Limb (tissue), 2 donors: ENCODE results near the gene PARK7.
"Not testable (repeated sequence)": the region's sequence is repeated elsewhere in the genome, so short reads cannot be mapped to it uniquely, and the experiment has no call there.

ENCODE experiments used
- DNase-seq, 2 donors: peaks; one replicate each; pipeline ENCODE4 v3.0.0-alpha.2; 2016; ENCODE audit errors: extremely low spot score in 2 of 2

PARK7 gene

DNA sequence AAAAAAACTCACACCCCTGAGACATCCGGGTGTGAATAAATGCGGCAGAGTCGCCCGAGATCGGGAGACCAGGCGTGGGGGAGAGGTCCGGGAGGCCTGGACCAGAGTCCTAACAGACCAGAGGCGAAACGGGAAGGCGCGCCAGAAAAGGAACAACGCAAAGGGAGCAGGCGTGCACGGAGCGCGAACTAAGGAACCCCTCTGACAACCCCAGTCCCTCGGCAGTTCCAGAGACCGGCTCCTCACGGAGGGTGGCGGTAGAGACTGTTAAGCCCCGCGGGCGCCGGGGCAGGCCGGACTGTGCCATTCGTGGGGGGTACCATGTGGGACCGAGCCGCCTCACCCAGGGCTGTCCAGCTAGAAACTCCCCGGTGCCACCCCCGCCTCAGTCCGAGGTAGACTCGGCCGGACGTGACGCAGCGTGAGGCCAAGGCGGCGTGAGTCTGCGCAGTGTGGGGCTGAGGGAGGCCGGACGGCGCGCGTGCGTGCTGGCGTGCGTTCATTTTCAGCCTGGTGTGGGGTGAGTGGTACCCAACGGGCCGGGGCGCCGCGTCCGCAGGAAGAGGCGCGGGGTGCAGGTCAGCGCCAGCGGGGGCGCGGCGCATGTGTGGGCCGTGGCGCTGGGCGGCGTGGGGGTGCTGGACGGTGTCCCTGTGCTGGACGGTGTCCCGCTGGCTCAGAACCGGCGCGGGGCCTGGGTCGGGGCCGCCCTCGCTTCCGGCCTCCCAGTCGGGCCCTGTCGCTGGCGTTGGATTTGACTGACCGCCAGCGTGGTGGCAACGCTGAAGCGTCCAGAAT is at the start of gene PARK7:
TSS of gene PARK7 (plus strand) at position 496 of the 798 bp plus-strand sequence. CDS start 1,075 bp downstream, outside the sequence.
- DNase-seq, result peak; percentile 99 to 100

DNA sequence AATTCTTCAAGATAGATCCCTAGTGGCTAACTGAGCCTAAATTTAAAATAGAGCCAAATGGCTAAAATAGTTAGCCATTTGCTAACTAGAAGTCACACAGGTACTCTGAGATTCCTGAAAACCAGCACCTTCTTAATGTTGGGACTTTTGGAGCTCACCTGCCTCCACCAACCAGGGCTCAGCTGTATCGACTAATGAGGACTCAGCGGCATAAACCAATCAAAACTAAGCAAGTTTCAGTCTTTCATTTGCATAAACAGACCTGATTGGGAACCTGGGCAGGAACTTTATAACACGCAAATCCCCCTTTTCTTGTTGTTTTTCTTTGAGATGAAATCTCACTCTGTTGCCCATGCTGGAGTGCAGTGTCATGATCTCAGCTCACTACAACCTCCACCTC is 49.4 kb upstream of the PARK7 start:
- no peak for DNase-seq

DNA sequence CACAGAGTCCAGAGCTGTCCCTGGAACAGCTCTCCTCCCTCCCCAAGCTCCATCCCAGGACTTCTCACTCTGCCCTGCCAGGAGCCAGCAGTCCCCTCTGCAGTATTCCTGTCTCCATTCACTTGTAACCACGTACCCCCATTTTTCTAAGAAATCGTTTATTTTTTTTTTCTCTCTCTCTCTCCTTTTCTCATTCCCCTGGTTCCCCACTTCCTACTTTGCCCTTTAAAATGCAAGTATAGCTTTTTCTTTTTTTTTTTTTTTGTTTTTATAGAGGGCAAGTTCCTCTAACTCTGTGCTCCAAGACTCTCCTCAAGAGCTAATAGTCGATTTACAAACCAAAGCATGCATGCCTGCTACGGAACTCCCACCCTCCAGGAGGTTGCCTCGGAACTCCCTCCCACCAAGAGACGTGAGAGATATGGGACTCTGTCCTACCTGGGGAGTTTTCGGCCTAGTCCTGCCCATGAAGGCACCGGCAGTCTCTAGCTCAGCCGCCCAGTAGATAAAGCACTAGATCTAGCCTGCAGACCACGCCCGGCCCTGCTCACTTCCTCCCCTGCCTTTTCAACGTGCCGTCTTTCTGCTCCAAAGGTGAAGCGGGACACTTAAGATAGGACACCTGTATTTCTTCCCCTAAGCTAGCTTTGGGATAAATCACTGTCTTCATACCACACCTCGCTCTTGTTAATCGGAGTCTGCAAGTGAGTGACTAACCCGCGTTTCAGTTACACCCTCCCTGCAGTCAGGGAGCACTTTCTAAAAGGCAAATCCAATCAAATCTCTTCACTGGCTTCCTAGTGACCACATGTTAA is 48.6 kb upstream of the PARK7 start:
- no peak for DNase-seq

DNA sequence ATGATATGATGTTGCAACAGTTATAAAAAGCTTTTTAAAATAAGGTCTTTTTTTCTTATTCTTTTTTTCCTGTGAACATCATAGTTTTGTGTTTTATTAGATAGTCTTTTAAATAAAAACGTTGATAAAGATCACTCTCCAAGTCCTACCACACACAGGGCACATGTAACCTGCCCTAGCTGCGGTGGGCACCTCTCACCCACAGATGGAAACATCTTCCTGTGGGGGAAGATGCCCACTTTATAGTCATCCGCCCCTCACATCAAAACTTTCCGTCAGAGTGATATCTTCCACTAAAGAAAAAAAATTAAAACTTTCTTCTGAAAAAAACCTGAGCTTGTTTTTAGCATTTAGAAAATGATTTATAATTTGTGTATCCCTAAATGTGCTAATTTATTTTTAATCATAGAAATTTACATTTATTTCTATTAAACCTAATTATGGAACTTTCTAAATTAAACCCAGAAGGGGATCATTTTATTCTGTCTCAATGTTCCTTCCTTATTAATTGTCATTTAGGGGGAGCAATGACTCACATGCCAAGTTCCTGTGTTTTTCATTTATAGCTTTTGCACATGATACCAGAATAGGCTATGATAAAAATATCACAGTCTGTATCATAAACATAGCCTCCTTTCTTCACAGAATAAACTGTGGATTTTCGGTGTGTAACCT is 45.5 kb upstream of the PARK7 start:
- DNase-seq, result no peak

DNA sequence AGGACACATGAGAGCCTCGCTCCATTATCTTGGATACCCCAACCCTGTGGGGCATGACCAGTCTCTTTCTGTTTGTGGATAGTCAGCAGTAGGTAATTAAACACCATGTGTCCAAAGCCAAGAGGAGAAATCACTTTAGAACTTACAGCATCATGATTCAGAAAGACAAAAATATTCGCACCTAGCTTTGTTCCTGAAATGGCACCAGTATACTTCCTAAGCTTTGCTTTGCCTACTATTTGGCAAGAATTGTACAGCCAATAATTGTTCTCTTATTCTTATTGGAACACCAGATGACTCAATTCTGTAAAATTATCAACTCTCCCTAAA is 45.0 kb upstream of the PARK7 start:
- DNase-seq, result no peak

DNA sequence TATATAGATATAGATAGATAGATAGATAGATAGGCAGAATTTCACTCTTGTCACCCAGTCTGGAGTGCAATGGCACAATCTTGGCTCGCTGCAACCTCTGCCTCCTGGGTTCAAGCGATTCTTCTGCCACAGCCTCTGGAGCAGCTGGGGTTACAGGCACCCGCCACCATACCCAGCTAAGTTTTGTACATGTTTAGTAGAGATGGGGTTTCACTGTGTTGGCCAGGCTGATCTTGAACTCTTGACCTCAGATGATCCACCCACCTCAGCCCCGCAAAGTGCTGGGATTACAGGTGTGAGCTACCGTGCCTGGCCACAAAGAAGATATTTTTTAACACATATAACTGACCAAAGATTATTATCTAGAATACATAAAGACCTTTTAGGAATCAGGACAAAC is 43.5 kb upstream of the PARK7 start:
- DNase-seq, result not testable (repeated sequence)

DNA sequence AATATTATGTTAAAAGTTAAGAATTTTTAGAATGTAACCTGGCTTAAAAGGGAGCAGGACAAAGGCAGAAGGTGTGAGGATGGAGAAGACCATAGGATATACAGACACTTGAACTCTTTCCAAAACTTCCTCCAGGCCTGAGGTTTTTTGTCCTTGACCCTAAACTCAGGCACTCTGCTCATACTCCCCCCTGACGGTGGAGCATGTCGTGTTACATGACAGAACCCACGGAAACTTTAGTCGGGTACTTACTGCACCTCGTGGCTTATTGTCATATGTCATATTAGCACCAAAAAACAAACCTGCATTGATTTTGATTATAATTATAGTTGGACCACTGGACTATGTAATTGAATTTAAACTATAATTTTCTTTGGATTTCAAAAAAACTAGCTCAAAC is 41.6 kb upstream of the PARK7 start:
- DNase-seq, result no peak

DNA sequence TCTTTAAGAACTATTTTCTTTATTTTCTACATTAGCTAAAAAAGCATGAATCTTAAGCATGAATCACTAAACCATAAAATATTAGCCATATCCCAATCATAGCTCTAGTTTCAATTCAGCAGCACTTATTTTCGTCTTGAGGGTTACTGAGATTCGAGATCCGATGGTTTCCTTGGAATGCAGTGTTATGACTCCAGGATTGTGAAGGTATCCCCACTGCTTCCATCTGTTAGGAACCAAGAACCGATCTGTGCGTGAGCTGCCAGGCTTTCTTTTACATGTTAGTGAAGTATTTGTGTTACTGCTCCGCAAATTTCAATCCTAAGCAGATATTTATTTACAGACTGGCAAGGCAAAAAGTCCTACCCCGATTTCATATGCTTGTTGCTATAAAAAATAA is 39.7 kb upstream of the PARK7 start:
- no peak for DNase-seq

DNA sequence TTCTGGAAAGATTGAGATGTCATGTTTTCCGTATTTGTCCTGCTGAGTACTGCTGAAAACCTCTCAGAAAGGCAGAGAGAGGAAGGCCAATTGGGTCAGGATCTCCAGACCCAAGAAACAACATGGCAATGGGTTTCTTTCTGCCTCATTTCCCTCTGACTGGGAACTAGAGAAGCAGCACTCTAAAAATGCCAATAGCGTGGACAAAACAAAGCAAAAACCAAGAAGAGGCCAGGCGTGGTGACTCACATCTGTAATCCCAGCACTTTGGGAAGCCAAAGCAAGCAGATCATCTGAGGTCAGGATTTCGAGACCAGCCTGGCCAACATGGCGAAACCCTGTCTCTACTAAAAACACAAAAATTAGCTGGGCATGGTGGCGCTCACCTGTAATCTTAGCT is 39.2 kb upstream of the PARK7 start:
- DNase-seq, result no peak

DNA sequence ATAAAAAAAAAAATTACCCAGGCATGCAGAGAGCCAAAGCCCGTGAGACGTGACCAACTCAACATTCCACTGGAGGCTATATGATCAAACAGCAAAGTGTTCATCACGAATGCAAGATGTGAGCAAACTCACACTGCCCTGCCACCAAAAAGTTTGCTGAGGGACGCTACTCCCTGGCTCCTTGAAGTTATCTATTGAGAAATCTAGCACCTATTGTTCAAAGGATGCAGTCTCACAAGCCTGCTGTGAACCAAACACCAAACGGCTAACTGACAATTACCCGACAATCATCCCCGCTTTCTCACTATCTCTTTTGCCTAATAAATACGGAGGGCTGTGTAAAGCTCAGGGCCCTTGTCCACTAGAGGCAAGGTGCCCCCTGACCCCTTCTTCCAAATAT is 34.5 kb upstream of the PARK7 start:
- not testable (repeated sequence) for DNase-seq

DNA sequence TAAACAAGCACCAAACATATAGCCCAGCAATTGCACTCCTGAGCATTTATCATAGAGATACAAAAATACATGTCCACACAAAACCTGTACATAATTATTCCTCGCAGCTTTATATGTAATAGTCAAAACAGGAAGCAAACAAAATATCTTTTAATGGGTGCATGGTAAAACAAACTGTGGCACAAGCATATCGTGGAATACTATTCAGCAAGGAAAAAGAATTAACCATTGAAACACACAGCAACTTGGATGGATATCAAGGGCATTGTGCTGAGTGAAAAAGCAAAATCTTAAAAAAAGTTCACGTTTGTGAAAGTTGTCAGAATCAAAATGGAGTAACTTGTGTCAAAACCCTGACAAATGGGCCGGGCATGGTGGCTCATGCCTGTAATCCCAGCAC is 33.3 kb upstream of the PARK7 start:
- no peak for DNase-seq

DNA sequence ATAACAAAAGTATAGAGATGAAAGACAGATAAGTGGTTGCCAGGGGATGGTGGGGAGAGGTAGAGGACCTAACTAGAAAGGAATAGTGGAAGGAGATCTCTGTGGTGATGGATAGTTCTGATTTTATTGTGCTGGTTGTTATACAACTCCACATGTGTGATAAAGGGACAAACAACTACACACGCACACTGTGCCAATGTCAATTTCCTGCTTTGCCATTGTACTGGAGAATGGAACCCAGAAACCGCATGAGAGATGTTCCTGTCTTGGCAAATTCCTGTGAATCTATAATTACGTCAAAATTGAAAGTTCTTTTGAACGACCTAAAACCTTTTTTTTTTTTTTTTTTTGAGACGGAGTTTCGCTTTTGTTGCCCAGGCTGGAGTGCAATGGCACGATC is 31.9 kb upstream of the PARK7 start:
- DNase-seq, result no peak

DNA sequence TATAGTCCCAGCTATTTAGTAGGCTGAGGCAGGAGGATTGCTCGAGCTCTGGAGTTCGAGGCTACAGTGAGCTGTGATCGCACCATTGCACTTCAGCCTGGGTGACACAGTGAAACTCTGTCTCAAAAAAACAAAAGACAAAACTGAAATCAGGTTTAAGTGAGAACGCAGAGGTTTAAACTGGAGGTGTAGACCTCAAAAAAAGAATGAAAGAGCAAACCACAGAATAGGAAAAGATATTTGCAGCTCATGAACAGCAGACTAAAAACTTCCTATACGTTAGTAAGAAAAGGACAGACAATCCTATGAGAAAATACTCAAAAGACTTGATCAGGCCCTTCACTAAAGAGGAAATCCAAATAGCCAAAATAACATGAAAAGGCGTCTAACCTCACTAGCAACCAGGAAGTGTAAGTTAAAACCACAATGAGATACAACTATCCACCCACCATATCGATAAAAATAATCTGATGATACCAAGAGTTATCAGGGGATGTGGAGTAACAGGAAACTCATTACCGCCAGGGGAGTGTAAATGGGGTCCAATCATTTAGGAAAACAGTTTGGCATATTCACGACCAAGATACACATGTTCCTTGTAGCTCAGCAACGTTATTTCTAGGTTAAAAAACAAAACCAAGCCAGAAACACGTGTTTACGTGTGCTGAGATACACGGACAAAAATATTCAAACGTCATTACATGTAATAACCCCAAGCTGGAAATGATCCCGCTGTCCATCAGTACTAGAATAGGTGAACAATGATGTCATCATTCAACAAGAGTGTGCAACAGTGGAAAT is 30.7 kb upstream of the PARK7 start:
- no peak for DNase-seq

DNA sequence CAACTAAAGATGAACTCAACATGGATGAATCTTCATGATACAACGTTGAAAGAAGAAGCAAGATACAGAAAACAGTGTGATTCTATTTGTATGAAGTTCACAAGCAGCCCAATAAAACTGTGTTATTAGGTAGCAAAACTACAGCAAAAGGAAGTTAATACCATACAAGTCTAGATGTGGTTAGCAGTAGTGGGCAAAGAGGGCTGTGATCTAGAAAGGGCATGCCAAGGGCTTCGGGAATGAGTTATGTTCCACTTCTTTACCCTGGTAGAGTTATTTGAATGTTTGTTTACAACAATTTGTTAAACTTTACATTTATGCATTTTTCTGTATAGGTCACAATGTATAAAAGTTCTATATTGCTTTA is 30.1 kb upstream of the PARK7 start:
- no peak for DNase-seq

DNA sequence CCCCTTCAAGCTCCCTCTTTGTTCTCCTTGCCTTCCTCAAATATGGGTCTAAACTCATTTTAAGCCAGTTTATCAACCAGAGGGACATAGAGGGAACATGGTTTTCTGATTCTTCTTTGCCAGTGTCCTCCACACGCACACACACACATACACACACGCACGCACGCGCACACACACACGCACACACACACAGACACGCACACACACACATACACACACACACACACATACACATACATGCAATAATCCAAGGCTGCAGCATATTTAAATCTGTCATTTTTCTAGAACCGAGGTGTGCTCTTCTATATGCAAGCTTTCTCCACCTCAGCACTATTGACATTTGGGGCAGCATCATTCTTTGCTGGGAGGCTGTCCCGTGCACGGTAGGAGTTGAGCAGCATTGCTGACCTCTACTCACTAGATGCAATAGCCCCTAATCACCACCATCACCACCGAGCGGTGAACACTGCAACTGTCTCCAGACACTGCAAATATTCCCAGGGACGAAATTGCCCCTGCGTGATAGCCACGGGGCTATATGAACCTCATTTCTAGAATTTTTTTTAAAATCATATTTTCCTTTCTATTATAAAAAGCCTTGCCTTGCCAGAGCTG is 28.9 kb upstream of the PARK7 start:
- no peak for DNase-seq

DNA sequence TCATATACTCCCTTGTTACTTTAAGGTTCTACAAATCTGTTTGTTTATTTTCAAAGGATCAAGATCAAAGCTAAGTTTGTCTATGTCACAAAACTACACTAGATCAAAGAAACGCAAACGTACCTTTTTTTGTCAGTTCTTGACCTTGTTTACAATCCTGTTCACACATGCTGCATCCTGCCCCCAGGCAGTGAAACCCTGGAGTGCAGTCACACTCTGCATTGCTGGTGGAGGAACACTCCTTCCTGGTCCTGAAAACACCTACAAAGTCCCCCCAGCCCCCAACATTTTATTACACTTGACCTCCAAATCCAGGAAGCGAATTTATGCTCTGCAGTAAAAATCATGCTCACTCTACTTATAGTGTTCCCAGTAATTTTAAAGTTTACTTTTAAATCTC is 23.4 kb upstream of the PARK7 start:
- DNase-seq, result no peak

DNA sequence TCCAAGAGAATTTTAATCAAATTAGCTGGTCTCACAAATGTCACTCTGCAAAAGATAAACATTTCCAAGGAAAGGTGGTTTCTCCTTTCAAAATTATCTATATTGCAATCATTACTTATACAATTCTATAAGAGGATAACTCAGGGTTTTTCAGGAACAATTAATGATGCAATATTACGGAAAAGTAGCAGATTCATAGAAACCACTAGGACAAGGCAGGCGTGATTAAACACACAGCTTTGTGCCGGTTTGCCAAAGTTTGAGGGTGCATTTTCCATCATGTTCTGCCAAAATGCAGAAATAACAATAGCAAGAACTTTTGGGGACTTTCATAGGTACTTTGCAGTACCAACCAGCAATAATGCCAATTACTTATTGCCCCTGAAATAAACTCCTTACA is 21.5 kb upstream of the PARK7 start:
- no peak for DNase-seq

DNA sequence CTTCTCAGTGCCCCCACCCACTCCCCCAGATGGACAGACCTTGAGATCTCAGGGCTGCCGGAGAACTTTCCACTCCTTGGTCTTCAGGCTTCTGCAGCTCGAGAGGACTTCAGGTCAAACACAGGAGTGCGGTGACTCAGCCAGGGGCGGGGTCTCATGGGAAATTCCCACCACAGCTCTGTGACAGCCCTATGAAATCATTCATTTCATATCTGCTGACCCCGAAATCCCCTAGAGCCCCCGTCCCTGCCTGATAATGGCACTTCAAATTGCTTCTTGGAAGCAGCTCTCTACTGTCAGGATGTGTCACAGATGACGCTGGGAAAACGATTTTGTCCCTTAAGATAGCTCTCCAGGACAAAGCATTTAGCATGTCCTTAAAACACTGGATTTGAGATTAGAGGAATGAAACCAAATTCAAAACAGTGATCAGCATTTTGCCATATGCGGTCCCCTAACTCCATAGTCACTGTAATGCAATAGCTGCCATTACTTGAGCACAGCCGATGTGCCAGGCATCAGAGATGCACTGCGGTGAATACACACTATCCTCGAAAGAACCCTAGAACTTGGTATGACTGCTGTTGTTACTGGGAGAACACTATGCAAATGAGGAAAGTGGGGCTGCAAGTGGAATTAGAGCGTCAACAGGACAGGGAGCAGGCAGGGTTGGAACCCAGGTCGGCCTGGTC is 20.6 kb upstream of the PARK7 start, which contains the start of gene TNFRSF9:
TSS of gene TNFRSF9 (minus strand) at position 95 of the 692 bp plus-strand sequence. CDS start 845 bp downstream, outside the sequence.
- DNase-seq, result no peak

DNA sequence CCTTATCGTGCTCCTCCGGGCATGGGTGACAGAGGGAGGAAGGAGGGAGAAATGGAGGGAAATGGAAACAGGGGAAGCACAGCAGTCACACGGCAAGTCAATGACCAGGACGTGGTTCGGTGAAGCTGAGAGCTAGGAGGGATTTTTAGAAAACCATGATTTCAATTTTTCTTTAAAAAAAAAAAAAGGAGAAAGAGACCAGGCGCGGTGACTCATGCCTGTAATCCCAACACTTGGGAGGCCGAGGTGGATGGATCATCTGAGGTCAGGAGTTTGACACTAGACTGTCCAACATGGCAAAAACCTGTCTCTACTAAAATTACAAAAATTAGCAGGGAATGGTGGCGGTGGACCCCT is 20.1 kb upstream of the PARK7 start:
- no peak for DNase-seq

DNA sequence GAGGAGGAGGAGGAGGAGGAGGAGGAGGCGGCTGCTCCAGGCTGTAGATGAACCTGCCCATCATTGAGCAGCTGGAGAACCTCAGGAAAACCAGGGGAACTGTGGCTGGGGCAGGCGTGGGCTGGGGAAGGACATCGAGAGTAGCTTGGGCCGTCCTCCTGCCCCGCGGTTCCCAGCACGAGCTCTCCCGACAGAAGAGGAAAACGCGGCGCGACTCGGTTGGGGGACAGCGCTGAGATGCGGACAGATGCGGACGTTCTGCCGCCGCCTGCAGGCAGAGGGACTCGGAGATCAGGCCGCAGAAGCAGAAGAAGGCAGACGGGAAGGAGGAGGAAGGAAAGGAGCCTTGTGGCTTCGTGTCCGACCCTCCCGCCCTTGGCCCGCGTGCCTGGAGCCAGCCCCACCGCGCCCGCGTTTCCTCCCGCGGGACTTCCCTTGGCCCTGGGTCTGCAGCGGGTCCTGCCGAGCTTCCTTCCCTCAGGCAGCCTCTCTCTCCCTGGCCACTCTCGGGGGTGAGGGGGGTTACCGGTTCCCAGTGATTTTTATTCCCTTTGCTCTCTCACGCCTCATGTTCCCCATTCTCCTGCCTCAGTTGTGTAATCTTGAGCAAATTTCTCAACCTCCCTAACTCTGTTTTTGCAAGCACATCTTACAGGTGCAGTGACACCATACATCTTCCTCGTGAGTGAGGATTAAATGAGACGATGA is 19.1 kb upstream of the PARK7 start:
- DNase-seq, result peak; percentile 36 to 78
